Sigmoid colon (tissue), 7 donors: ENCODE measurements around the gene ZNF75A. TPM values are rescaled to one million over a fixed set of nuclear protein-coding genes. Genes with fewer than 3 reads are reported as not detected.

Experiments
- DNase-seq: peaks from one replicate; pipeline ENCODE4 v3.0.0-alpha.2; 2019
- H3K27ac ChIP-seq, 4 donors: fragments of 200-600 bp; sonication (generic); one replicate each; pipeline ENCODE4 v1.5.1; 2016 to 2019; ENCODE audit warnings: mild to moderate bottlenecking in 1 of 4
- H3K27me3 ChIP-seq, 3 donors: fragments of 200-600 bp; sonication (generic); one replicate each; pipeline ENCODE4 v1.5.1; 2019; ENCODE audit warnings: mild to moderate bottlenecking in 1 of 3
- H3K36me3 ChIP-seq, 4 donors: fragments of 200-600 bp; sonication (generic); one replicate each; pipeline ENCODE4 v1.5.1; 2016 to 2019
- H3K4me1 ChIP-seq, 4 donors: fragments of 200-600 bp; sonication (generic); one replicate each; pipeline ENCODE4 v1.5.1; 2017 to 2019
- H3K4me3 ChIP-seq, 4 donors: fragments of 200-600 bp; sonication (generic); one replicate each; pipeline ENCODE4 v1.5.1; 2017 to 2019; ENCODE audit warnings: mild to moderate bottlenecking in 2 of 4, moderate library complexity in 1 of 4
- H3K9me3 ChIP-seq, 4 donors: fragments of 200-600 bp in 3 of 4; sonication (generic) in 3 of 4; one replicate each; pipeline versions ENCODE4 v1.5.1 to v1.6.1; 2013 to 2019
- EP300 ChIP-seq, 4 donors: sonication (generic); formaldehyde crosslinking; IDR thresholded peaks; one replicate each; pipeline ENCODE4 v1.6.1; 2017; ENCODE audit warnings: antibody characterized with exemption in 4 of 4
- POLR2A ChIP-seq, 2 donors: fragments of 450-650 bp; IDR thresholded peaks; one replicate each; pipeline ENCODE4 v1.6.1; 2016; ENCODE audit warnings: antibody characterized with exemption in 2 of 2, mild to moderate bottlenecking in 2 of 2, moderate library complexity in 2 of 2
- POLR2AphosphoS5 ChIP-seq, 4 donors: sonication (generic); formaldehyde crosslinking; IDR thresholded peaks; one replicate each; pipeline ENCODE4 v1.6.1; 2017; ENCODE audit warnings: antibody characterized with exemption in 4 of 4
- WGBS, 2 donors: extraction: QIAGEN DNeasy Blood & Tissue Kit; methylation state at CpG; one replicate each; pipeline ENCODE4 v1.1.7; 2013; 5-methylcytosine and 5-hydroxymethylcytosine counted together
- intact Hi-C: fragments of 100-400 bp; cut with DNase I; formaldehyde crosslinking; loops from one replicate; pipeline ENCODE4 v1.15.1; 2023
- polyA plus RNA-seq, 3 donors: library from polyadenylated mRNA; stranded (reverse); fragments of 200-250 nt; gene quantifications; one replicate each; pipeline ENCODE4 v1.2.3, GENCODE V29; 2013
- total RNA-seq, 4 donors: library from RNA; depleted of rRNA; stranded (reverse); fragments of >200 nt; gene quantifications; one replicate each; pipeline ENCODE4 v1.1.0, GENCODE V29; 2016
- TF ChIP-seq, protein P1 (sequence below), 4 experiments: fragments of 450-650 bp in 3 of 4; fragments of 200-600 bp in 1 of 4; IDR thresholded peaks; one replicate each; pipeline ENCODE4 v1.5.1; 2016 to 2019; ENCODE audit warnings: antibody characterized with exemption in 4 of 4, mild to moderate bottlenecking in 3 of 4, moderate library complexity in 2 of 4
- donor health status: healthy with polysubstance abuse.
- donor health status: Bipolar disorder and iron deficiency.
- donor health status: healthy.

Gene ZNF75A
- total and polyA plus RNA-seq, 7 donors = 6.7 to 32.8 (median 26.6) TPM

DNA sequence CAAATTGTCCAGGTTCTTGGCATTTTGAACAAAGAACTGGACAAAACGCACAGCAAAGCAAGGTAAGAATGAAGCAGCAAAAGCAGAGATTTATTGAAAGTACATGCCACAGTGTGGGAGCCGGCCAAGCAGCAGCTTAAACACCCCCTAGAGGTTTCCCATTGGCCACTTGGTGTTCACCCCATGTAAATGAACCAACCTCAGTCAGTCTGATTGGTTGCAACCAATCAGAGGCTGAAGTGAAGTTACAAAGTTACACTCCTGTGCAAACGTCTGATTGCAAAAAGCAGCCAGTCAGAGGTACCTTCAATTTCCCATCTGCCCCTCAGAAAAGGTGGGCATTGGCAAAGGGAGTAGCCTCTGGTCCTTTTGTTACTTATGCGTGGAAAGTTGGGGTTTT is 30.8 kb upstream of the ZNF75A start:
- Histone ChIP-seq H3K4me1 (no peaks in the 10 kb centered on the region), H3K27ac (no peak overlapping the region), H3K36me3 (no peaks in the 10 kb centered on the region), H3K27me3 (no peaks in the 10 kb centered on the region), H3K9me3 (no peaks in the 10 kb centered on the region), H3K4me3 (no peak overlapping the region)
- DNase-seq = no peak
- intact Hi-C loops = no loop called here
- TF ChIP-seq POLR2A (IDR thresholded peaks at IDR 0.05) = no peak
- no peak for TF ChIP-seq EP300 (IDR thresholded peaks at IDR 0.05)
- TF ChIP-seq POLR2AphosphoS5 (IDR thresholded peaks at IDR 0.05) = no peak
- TF ChIP-seq, protein P1, sequence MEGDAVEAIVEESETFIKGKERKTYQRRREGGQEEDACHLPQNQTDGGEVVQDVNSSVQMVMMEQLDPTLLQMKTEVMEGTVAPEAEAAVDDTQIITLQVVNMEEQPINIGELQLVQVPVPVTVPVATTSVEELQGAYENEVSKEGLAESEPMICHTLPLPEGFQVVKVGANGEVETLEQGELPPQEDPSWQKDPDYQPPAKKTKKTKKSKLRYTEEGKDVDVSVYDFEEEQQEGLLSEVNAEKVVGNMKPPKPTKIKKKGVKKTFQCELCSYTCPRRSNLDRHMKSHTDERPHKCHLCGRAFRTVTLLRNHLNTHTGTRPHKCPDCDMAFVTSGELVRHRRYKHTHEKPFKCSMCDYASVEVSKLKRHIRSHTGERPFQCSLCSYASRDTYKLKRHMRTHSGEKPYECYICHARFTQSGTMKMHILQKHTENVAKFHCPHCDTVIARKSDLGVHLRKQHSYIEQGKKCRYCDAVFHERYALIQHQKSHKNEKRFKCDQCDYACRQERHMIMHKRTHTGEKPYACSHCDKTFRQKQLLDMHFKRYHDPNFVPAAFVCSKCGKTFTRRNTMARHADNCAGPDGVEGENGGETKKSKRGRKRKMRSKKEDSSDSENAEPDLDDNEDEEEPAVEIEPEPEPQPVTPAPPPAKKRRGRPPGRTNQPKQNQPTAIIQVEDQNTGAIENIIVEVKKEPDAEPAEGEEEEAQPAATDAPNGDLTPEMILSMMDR (IDR thresholded peaks at IDR 0.05) = no peak
- 56 to 64% methylated on average over 4 of the region's 4 CpGs for WGBS, 2 donors

DNA sequence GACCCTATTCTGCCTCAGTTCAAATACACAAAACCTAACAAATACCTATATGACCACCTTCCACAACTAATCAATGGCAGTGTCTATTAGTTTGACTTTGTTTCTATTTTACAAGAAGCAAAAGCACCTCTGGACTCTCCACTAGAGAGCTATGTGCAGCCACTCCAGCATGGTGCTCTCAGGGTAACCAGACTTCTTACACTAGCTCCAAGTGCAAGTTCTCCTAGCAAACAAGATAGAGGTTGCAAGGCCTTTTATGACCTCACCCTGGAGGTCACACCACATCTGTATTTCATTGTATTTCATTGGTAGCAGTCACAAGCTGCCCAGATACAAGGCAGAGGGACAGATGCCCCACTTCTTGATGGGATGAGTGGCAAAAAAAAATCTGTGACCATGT is 30.4 kb upstream of the ZNF75A start:
- no peak for DNase-seq
- intact Hi-C loops = no loop called here
- H3K27ac ChIP-seq = no peak overlapping the region
- H3K36me3 ChIP-seq = no peaks in the 10 kb centered on the region
- no peaks in the 10 kb centered on the region for H3K4me1 ChIP-seq
- H3K9me3 ChIP-seq = no peaks in the 10 kb centered on the region
- H3K27me3 ChIP-seq = no peaks in the 10 kb centered on the region
- no peak for TF ChIP-seq POLR2AphosphoS5 (IDR thresholded peaks at IDR 0.05)
- TF ChIP-seq, protein P1 (IDR thresholded peaks at IDR 0.05) = no peak
- no peak for TF ChIP-seq EP300 (IDR thresholded peaks at IDR 0.05)
- no peak for TF ChIP-seq POLR2A (IDR thresholded peaks at IDR 0.05)
- H3K4me3 ChIP-seq = no peak overlapping the region

DNA sequence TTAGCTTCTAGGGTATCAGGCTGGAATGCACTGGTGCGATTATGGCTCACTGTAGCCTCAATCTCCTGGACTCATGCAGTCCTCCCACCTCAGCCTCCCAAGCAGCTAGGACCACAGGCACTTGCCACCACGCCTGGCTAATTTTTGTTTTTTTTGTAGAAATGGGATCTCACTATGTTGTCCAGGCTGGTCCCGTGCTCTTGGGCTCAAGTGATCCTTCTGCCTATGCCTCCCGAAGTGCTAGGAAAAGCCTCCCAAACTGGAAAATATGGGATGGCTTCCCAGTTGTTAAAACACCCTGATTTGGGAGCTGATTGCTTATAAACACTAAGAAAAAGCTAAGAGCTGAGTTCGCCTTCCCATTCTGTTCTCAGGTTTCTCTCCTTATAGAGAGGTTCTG is 28.6 kb upstream of the ZNF75A start:
- no peaks in the 10 kb centered on the region for H3K36me3 ChIP-seq
- no peaks in the 10 kb centered on the region for H3K9me3 ChIP-seq
- H3K27ac ChIP-seq = no peak overlapping the region
- TF ChIP-seq, protein P1 (IDR thresholded peaks at IDR 0.05) = no peak
- TF ChIP-seq EP300 (IDR thresholded peaks at IDR 0.05) (no peak), POLR2AphosphoS5 (IDR thresholded peaks at IDR 0.05) (no peak), POLR2A (IDR thresholded peaks at IDR 0.05) (no peak)
- peaks cover 0 to 2% (median under 1%) of the 10 kb centered on the region in 4 donors for H3K4me1 ChIP-seq
- intact Hi-C loops = no loop called here
- 87 to 88% methylated on average over 5 of the region's 5 CpGs for WGBS, 2 donors
- H3K27me3 ChIP-seq = no peaks in the 10 kb centered on the region
- H3K4me3 ChIP-seq = no peak overlapping the region
- no peak for DNase-seq

DNA sequence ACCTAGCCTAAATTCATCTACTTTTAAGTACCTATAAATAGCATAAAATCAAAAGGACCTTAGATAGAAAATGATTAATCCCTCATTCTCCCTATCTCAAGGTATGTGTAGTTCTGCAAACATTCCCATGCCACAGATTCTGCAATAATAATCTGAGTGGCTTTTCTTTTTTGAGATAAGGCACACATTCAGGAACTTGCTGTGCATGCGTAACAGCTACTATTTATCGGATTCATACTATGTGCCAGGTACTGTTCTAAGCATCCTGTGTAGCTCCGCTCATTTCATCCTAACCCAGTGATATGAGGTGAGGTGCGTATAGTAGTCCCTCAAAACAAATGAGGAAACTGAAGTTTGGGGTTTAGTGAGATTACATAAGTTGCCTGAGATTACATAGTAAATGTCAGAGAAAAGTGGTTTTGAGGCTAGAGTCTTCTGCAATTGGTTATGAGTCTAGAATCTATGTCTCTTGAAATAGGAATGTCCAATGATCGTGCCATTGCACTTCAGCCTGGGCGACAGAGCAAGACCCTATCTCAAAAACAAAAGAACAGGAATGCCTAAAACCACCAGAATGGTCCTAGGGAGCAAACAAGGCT is 24.0 kb upstream of the ZNF75A start:
- H3K9me3 ChIP-seq = peaks cover 0 to 5% (median 0%) of the 10 kb centered on the region in 4 donors
- no peak for DNase-seq
- TF ChIP-seq POLR2AphosphoS5 (IDR thresholded peaks at IDR 0.05) (no peak), POLR2A (IDR thresholded peaks at IDR 0.05) (no peak), EP300 (IDR thresholded peaks at IDR 0.05) (no peak)
- TF ChIP-seq, protein P1 (IDR thresholded peaks at IDR 0.05) = no peak
- no peak overlapping the region for H3K27ac ChIP-seq
- intact Hi-C loops = loop anchor here (5.0 kb wide), 3 partner anchors 86 to 221 kb away; partner anchors contain the start of gene CLUAP1
- H3K36me3 ChIP-seq = peaks cover 0 to 14% (median 8%) of the 10 kb centered on the region in 4 donors
- H3K4me1 ChIP-seq = peaks cover 0 to 37% (median 29%) of the 10 kb centered on the region in 4 donors
- WGBS, 2 donors = 91 to 96% methylated on average over 6 of the region's 6 CpGs
- no peak overlapping the region for H3K4me3 ChIP-seq
- H3K27me3 ChIP-seq = no peaks in the 10 kb centered on the region
